Activated T-helper 1 cell treated with anti-CD3 and anti-CD28 coated beads, Interleukin-2, amount 50 U/mL, for 16 hours (primary cell): ENCODE measurements around the gene ITGA7.

Experiments used
- DNase-seq, 2 donors: peaks; one replicate each; pipeline ENCODE4 v3.0.0-alpha.2; 2020; ENCODE audit warnings: low read depth in 1 of 2, low spot score in 1 of 2

Gene ITGA7

GRCh38 chr12:55703901-55704761 is 3.6 kb downstream of the ITGA7 start:
- DNase-seq = no peak

- DNase-seq = no peak
These were observed 4.4 kb downstream of the ITGA7 start for GRCh38 chr12:55703288-55703687.

GRCh38 chr12:55702861-55703260 is 4.8 kb downstream of the ITGA7 start:
- DNase-seq = no peak

- no peak for DNase-seq
These were observed 7.3 kb downstream of the ITGA7 start for GRCh38 chr12:55700255-55701018.

GRCh38 chr12:55699471-55700055 is 8.1 kb downstream of the ITGA7 start:
- DNase-seq = no peak

- no peak for DNase-seq
These were observed 8.7 kb downstream of the ITGA7 start for GRCh38 chr12:55698965-55699364.

- no peak for DNase-seq
These were observed 9.3 kb downstream of the ITGA7 start for GRCh38 chr12:55698241-55698955.

GRCh38 chr12:55697686-55698085 is 10.0 kb downstream of the ITGA7 start:
- DNase-seq = no peak

- no peak for DNase-seq
These were observed 10.8 kb downstream of the ITGA7 start for GRCh38 chr12:55696796-55697462.

- DNase-seq = no peak
These were observed 11.6 kb downstream of the ITGA7 start for GRCh38 chr12:55696141-55696540.

GRCh38 chr12:55695349-55695748 is 12.4 kb downstream of the ITGA7 start:
- DNase-seq = no peak

GRCh38 chr12:55694651-55695050 is 13.1 kb downstream of the ITGA7 start:
- DNase-seq = no peak

GRCh38 chr12:55694188-55694515 is 13.6 kb downstream of the ITGA7 start:
- DNase-seq = no peak

GRCh38 chr12:55693323-55694187 is 14.1 kb downstream of the ITGA7 start:
- no peak for DNase-seq

- no peak for DNase-seq
These were observed 14.9 kb downstream of the ITGA7 start for GRCh38 chr12:55692631-55693322.

GRCh38 chr12:55688716-55689655 is 18.7 kb downstream of the ITGA7 start:
- DNase-seq = no peak

GRCh38 chr12:55687746-55688145 is 20.0 kb downstream of the ITGA7 start:
- DNase-seq = no peak

GRCh38 chr12:55686366-55687010 is 21.2 kb downstream of the ITGA7 start:
- no peak for DNase-seq
